Neural cell (in vitro differentiated cells): ENCODE results near the gene SAT2.

ENCODE experiments used
- EP300 ChIP-seq: fragments of 450-650 bp; conservative IDR thresholded peaks from 2 replicates; pipeline ENCODE4 v1.6.1; 2014; ENCODE audit warnings: antibody characterized with exemption, mild to moderate bottlenecking, moderate library complexity; ENCODE audit not compliant: poor library complexity, severe bottlenecking
- EZH2 ChIP-seq: fragments of 200-600, 300-800 bp; shearing (Covaris generic), sonication (generic); IDR thresholded peaks from 2 replicates; pipeline ENCODE4 v1.6.1; 2014; ENCODE audit warnings: antibody characterized with exemption, low read length, borderline replicate concordance, mild to moderate bottlenecking; ENCODE audit not compliant: insufficient read depth, poor library complexity, severe bottlenecking
- TF ChIP-seq, protein P1 (sequence below): fragments of 450-650 bp; IDR thresholded peaks from 2 replicates; pipeline ENCODE4 v1.5.1; 2014; ENCODE audit warnings: antibody characterized with exemption, mild to moderate bottlenecking, moderate library complexity; ENCODE audit not compliant: poor library complexity, severe bottlenecking

DNA sequence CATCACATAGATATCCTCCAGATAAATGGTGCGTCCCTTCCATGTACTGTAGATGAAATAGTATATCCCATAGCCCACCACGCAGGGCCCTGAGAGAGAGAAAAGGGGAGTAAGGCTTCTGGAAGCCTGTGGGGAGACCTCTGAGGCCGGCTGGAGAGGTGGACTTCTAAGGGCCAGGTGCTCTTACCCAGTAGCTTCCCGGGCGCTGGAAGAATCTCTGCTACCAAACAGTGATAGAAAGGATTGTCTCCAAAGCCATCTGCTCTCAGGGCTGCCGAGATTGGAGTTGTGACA, 718 bp downstream of the SAT2 start:
- TF ChIP-seq, protein P1, sequence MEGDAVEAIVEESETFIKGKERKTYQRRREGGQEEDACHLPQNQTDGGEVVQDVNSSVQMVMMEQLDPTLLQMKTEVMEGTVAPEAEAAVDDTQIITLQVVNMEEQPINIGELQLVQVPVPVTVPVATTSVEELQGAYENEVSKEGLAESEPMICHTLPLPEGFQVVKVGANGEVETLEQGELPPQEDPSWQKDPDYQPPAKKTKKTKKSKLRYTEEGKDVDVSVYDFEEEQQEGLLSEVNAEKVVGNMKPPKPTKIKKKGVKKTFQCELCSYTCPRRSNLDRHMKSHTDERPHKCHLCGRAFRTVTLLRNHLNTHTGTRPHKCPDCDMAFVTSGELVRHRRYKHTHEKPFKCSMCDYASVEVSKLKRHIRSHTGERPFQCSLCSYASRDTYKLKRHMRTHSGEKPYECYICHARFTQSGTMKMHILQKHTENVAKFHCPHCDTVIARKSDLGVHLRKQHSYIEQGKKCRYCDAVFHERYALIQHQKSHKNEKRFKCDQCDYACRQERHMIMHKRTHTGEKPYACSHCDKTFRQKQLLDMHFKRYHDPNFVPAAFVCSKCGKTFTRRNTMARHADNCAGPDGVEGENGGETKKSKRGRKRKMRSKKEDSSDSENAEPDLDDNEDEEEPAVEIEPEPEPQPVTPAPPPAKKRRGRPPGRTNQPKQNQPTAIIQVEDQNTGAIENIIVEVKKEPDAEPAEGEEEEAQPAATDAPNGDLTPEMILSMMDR, result no peak
- TF ChIP-seq EP300 (no peak), EZH2 (no peak)
